Measurements from ENCODE around the gene RBM10. TPM values are rescaled to one million over a fixed set of nuclear protein-coding genes. Genes with fewer than 3 reads are reported as not detected.

The RBM10 gene
- total and polyA plus RNA-seq, 3 donors from 2014 or later, result 20.4 to 41.3 (median 28.5) TPM

DNA sequence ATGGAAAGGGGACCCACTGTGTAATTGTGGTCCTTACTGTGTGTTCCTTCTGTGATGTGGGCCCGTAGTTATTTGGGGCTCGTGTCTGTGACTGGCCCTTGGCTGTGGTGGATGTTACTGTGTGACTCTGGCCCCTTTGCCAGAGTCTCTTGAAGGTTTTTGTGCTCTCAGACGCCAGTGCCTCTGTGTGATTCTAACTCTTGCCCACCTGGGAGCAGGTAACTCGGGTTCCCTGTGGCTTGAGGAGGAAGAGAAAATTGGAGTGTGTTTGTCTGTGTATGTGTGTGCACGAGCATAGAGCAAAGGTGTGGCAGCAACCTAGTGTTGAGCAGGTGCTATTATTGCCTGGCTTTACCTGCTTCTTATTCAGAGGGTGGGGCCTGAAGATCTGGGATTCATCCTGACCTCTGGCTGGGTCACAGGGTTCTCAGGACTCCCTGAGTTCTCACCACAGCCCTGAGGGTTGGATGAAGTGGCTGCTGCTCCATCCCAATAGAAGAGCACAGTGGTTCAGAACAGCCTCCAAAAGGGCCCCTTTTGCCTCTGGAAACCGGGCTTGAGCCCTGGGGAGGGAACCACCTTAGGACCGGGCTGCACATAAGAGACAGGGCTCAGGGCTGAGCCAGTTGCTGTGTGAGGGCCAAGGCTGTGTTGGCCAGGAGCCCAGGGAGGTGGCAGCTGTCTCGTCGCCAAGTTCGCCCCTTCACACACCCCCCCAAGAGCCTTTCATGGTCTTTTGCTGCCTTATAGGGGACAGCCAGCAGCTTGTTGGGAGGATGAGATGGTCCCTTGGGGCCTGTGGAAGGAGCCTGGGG, 1.3 kb downstream of the RBM10 start:
- intact Hi-C loops (cut with DNase I; ENCODE audit: low total_unique reads), result no loop called here
- TF ChIP-seq, protein P1, sequence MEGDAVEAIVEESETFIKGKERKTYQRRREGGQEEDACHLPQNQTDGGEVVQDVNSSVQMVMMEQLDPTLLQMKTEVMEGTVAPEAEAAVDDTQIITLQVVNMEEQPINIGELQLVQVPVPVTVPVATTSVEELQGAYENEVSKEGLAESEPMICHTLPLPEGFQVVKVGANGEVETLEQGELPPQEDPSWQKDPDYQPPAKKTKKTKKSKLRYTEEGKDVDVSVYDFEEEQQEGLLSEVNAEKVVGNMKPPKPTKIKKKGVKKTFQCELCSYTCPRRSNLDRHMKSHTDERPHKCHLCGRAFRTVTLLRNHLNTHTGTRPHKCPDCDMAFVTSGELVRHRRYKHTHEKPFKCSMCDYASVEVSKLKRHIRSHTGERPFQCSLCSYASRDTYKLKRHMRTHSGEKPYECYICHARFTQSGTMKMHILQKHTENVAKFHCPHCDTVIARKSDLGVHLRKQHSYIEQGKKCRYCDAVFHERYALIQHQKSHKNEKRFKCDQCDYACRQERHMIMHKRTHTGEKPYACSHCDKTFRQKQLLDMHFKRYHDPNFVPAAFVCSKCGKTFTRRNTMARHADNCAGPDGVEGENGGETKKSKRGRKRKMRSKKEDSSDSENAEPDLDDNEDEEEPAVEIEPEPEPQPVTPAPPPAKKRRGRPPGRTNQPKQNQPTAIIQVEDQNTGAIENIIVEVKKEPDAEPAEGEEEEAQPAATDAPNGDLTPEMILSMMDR (IDR thresholded peaks at IDR 0.05), result no peak
- TF ChIP-seq POLR2A (IDR thresholded peaks at IDR 0.05), result no peak
- peak overlapping the region in 1 of 2 donors; percentile 19 for H3K27ac ChIP-seq
- H3K27me3 ChIP-seq, result no peaks in the 10 kb centered on the region
- H3K36me3 ChIP-seq (ENCODE audit: low read depth, missing control alignments), result no peaks in the 10 kb centered on the region
- peaks cover 7% of the 10 kb centered on the region for H3K4me1 ChIP-seq
- DNase-seq, result no peak
- H3K4me3 ChIP-seq, result peak overlapping the region; percentile 73 to 77
- no peaks in the 10 kb centered on the region for H3K9me3 ChIP-seq
- WGBS, 2 donors, result 3% methylated on average over 7 of the region's 10 CpGs; no CpG with 5 or more reads in 1 of the 2 donors

DNA sequence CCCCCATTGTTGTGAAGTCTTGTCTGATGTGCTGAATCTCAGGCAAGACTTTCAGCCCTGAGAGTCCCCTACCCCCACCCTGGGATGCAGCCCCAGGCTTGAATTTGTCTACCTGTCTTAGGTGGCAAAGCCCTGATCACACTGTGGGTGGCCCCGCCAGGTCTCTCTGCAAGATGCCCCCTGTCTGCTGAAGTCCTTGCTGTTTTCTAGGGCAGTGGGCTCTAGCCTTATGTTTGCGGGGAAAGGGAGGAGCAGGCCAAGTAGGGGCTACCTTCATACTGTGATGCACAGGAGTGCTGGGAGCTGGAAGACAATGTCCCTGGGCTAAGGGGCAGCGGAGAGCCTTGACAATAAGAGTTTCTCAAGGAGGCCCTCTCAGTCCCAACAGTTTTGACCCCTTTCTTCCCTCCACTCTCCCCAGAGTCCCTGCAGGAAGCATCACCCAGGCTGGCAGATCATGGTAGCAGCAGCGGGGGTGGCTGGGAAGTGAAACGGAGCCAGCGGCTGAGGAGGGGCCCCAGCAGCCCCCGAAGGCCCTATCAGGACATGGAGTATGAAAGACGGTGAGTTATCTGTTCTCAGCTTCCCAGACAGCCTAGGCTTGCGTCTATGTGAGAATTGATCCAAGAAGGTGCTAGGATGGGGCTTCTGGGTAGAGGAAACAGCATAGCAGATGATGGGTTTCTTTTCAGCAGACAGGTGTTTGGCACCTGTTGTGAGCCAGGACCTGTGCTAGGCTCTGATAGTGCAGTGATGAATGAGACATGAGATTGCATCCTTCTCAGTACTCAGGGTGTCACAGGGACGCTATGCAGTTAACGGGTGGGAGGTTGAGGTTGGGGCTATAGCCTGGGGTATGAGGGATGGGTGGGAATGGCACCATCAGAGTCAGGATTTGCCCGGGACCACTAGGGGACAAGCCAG, 2.2 kb downstream of the RBM10 start:
- WGBS, 2 donors, result 56 to 67% methylated on average over 5 to 11 of the region's 12 CpGs
- H3K4me3 ChIP-seq, result no peak overlapping the region
- H3K4me1 ChIP-seq, result peaks cover 7% of the 10 kb centered on the region
- intact Hi-C loops (cut with DNase I; ENCODE audit: low total_unique reads), result no loop called here
- no peak for TF ChIP-seq POLR2A (IDR thresholded peaks at IDR 0.05)
- TF ChIP-seq, protein P1 (IDR thresholded peaks at IDR 0.05), result no peak
- no peaks in the 10 kb centered on the region for H3K27me3 ChIP-seq
- H3K36me3 ChIP-seq (ENCODE audit: low read depth, missing control alignments), result no peaks in the 10 kb centered on the region
- H3K27ac ChIP-seq, result no peak overlapping the region
- DNase-seq, result no peak
- H3K9me3 ChIP-seq, result no peaks in the 10 kb centered on the region

DNA sequence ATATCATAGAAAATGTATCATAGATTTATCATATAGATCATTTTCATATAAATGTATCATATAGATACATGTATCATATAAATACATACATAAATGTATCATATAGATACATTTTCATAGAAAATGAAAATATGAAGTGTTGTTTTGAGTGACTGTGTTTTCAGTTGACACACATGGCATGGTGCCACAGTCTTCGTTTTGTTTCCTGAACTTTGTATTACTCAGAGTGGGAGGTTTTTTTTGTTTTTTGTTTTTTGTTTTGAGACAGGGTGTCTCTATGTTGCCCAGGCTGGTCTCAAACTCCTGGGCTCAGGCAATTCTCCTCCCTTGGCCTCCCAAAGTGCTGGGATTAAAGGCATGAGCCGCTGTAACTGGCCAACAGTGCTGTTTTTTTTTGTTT, 3.9 kb downstream of the RBM10 start:
- DNase-seq, result no peak
- no peak for TF ChIP-seq POLR2A (IDR thresholded peaks at IDR 0.05)
- TF ChIP-seq, protein P1 (IDR thresholded peaks at IDR 0.05), result no peak
- H3K4me3 ChIP-seq, result no peak overlapping the region
- no peaks in the 10 kb centered on the region for H3K27me3 ChIP-seq
- H3K27ac ChIP-seq, result no peak overlapping the region
- intact Hi-C loops (cut with DNase I; ENCODE audit: low total_unique reads), result no loop called here
- no peaks in the 10 kb centered on the region for H3K36me3 ChIP-seq (ENCODE audit: low read depth, missing control alignments)
- H3K9me3 ChIP-seq, result no peaks in the 10 kb centered on the region
- WGBS, 2 donors, result 60 to 77% methylated on average over 2 of the region's 2 CpGs
- H3K4me1 ChIP-seq, result peaks cover 7% of the 10 kb centered on the region

DNA sequence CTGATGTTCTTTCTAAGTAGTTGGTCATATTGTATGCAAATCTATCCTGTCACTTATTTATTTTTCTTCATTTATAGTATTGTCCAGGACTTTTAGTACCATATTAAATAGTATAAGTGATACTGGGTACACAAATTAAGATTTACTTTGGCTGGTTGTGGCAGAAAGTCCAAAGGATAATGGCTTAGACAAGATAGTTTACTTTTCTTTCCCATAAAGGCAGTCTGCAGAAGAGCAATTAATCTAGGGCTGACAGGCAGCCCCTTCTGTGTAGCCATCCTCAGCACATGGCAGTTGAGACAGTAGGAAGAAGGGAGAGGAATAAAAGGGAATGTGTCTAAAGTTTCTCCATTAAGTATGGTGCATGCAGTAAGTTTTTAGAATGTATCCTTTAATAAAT, 6.4 kb downstream of the RBM10 start:
- Histone ChIP-seq H3K9me3 (no peaks in the 10 kb centered on the region), H3K4me3 (no peak overlapping the region), H3K4me1 (peaks cover 7% of the 10 kb centered on the region), H3K27me3 (no peaks in the 10 kb centered on the region), H3K36me3 (ENCODE audit: low read depth, missing control alignments) (no peaks in the 10 kb centered on the region), H3K27ac (no peak overlapping the region)
- intact Hi-C loops (cut with DNase I; ENCODE audit: low total_unique reads), result no loop called here
- no peak for TF ChIP-seq POLR2A (IDR thresholded peaks at IDR 0.05)
- TF ChIP-seq, protein P1 (IDR thresholded peaks at IDR 0.05), result no peak
- DNase-seq, result no peak

Data from testis (tissue), 3 donors.